Measurements from ENCODE around the gene ANKRD53.

ANKRD53 gene

GRCh38 chr2:70978341-70979179, at the start of gene ANKRD53:
ANKRD53 (plus strand) TSS chr2:70978630; CDS start chr2:70978646, 16 bp downstream.
- peak in 1 of 2 donors; percentile 16 for DNase-seq

- DNase-seq: no peak
These were observed 47.8 kb upstream of the ANKRD53 start for GRCh38 chr2:70930371-70931329.

GRCh38 chr2:70931376-70932000, 46.9 kb upstream of the ANKRD53 start:
- no peak for DNase-seq

GRCh38 chr2:70932631-70933230, 45.7 kb upstream of the ANKRD53 start:
- no peak for DNase-seq

- DNase-seq: no peak
These were observed 43.4 kb upstream of the ANKRD53 start for GRCh38 chr2:70934981-70935380.

- DNase-seq: no peak
These were observed 42.8 kb upstream of the ANKRD53 start, which contains the start of gene ATP6V1B1 for GRCh38 chr2:70935468-70936164. ATP6V1B1 (plus strand) TSS chr2:70935900; CDS start chr2:70935955, 55 bp downstream.

GRCh38 chr2:70936165-70936978, 42.1 kb upstream of the ANKRD53 start:
- DNase-seq: no peak

- no peak for DNase-seq
These were observed 41.2 kb upstream of the ANKRD53 start for GRCh38 chr2:70936979-70937811.

- DNase-seq: no peak
These were observed 40.4 kb upstream of the ANKRD53 start for GRCh38 chr2:70937866-70938585.

- DNase-seq: no peak
These were observed 39.9 kb upstream of the ANKRD53 start for GRCh38 chr2:70938586-70938950.

- no peak for DNase-seq
These were observed 39.2 kb upstream of the ANKRD53 start for GRCh38 chr2:70939001-70939838.

GRCh38 chr2:70939839-70940580, 38.4 kb upstream of the ANKRD53 start:
- DNase-seq: no peak

GRCh38 chr2:70941186-70941585, 37.2 kb upstream of the ANKRD53 start:
- DNase-seq: no peak

GRCh38 chr2:70941701-70942100, 36.7 kb upstream of the ANKRD53 start:
- no peak for DNase-seq

GRCh38 chr2:70942396-70943204, 35.8 kb upstream of the ANKRD53 start:
- no peak for DNase-seq

- no peak for DNase-seq
These were observed 35.1 kb upstream of the ANKRD53 start for GRCh38 chr2:70943205-70943871.

Data from activated CD4-positive, alpha-beta T cell treated with anti-CD3 and anti-CD28 coated beads for 4 hours (primary cell).